HepG2 (cell line): ENCODE data around the gene SRPK3. TPM values are rescaled to one million over a fixed set of nuclear protein-coding genes. Genes with fewer than 3 reads are reported as not detected.

ENCODE experiments used
- ATAC-seq: fragments of 200-7000 bp; cut with Tn5 transposase; 3 replicates; pipeline ENCODE4 v1.9.1; 2020; ENCODE audit warnings: mild to moderate bottlenecking, moderate library complexity
- BruUV-seq: library from RNA; stranded (reverse); fragments of 400-500 nt; replicated peaks from 2 replicates; lab custom pipeline; 2021; lab: Mats Ljungman, UMichigan
- CTCF ChIA-PET: fragments of 300-600 bp; formaldehyde crosslinking; extraction: SDS; loops from one replicate; lab custom pipeline; 2021; ENCODE audit warnings: low total read pairs, inconsistent platforms, low intra/inter-chr PET ratio; lab: Yijun Ruan, JAX
- POLR2A ChIA-PET: fragments of 350-600 bp; sonication (Branson Sonifier 250); formaldehyde crosslinking; loops from one replicate; lab custom pipeline; 2020; ENCODE audit warnings: antibody characterized with exemption, inconsistent platforms; lab: Yijun Ruan, JAX
- DNase-seq: peaks from one replicate; pipeline ENCODE4 v3.0.0-alpha.2; 2015; ENCODE audit warnings: low spot score
- FAIRE-seq: peaks from 3 replicates; lab custom pipeline; 2011; peaks lifted over from hg19 to GRCh38; lab: Jason Lieb, UNC
- H2AFZ ChIP-seq: one replicate; pipeline ENCODE4 v1.6.1; 2011; ENCODE audit warnings: low read length, inconsistent platforms
- H3K27ac ChIP-seq: fragments of 300-600 bp; 3 replicates; pipeline ENCODE4 v1.8.0; 2011; ENCODE audit warnings: mixed run types, mild to moderate bottlenecking, mixed read lengths, low read length, inconsistent platforms; ENCODE audit not compliant: insufficient read depth; ENCODE audit errors: extremely low read length
- H3K27me3 ChIP-seq, 2 experiments: fragments of 200-600 bp in 1 of 2; 2 replicates in 1 of 2; 3 replicates in 1 of 2; pipeline versions ENCODE4 v1.6.0 to v1.8.0; 2011; ENCODE audit warnings: low read length in 2 of 2, mild to moderate bottlenecking in 2 of 2, moderate library complexity in 2 of 2, inconsistent platforms in 1 of 2; ENCODE audit not compliant: insufficient read depth in 2 of 2, control insufficient read depth in 1 of 2
- H3K36me3 ChIP-seq, 2 experiments: fragments of 200-600 bp in 1 of 2; replicated peaks in 1 of 2; 2 replicates in 1 of 2; 3 replicates in 1 of 2; pipeline versions ENCODE4 v1.5.1 to v1.8.0; 2011; ENCODE audit warnings: low read length in 2 of 2, inconsistent platforms in 1 of 2; ENCODE audit not compliant: insufficient read depth in 2 of 2, control insufficient read depth in 1 of 2
- H3K4me1 ChIP-seq: 2 replicates; pipeline ENCODE4 v1.5.1; 2012; ENCODE audit warnings: low read length, inconsistent platforms; ENCODE audit not compliant: insufficient read depth
- H3K4me2 ChIP-seq: 2 replicates; pipeline ENCODE4 v1.6.0; 2011; ENCODE audit warnings: low read depth, low read length, inconsistent platforms
- H3K4me3 ChIP-seq, 3 experiments: fragments of 200-600 bp in 1 of 3; sonication (generic), shearing (Covaris generic) in 1 of 3; replicated peaks in 1 of 3; 2 replicates each; pipeline ENCODE4 v1.5.1; 2011 to 2016; ENCODE audit warnings: low read length in 3 of 3, inconsistent platforms in 2 of 3, low read depth in 2 of 3, mild to moderate bottlenecking in 2 of 3, control low read depth in 1 of 3, mixed read lengths in 1 of 3; ENCODE audit not compliant: insufficient read depth in 1 of 3
- H3K79me2 ChIP-seq: one replicate; pipeline ENCODE4 v1.6.1; 2011; ENCODE audit warnings: low read length, inconsistent platforms; ENCODE audit not compliant: insufficient read depth
- H3K9ac ChIP-seq: 2 replicates; pipeline ENCODE4 v1.6.0; 2011; ENCODE audit warnings: mild to moderate bottlenecking, low read depth, low read length, inconsistent platforms; ENCODE audit not compliant: insufficient read depth
- H3K9me3 ChIP-seq: 2 replicates; pipeline ENCODE4 v1.5.1; 2012; ENCODE audit warnings: mild to moderate bottlenecking, low read length
- H4K20me1 ChIP-seq: 2 replicates; pipeline ENCODE4 v1.6.0; 2011; ENCODE audit warnings: inconsistent platforms, mild to moderate bottlenecking, low read length, moderate library complexity; ENCODE audit not compliant: insufficient read depth
- CBX1 ChIP-seq: IDR thresholded peaks from one replicate; pipeline ENCODE4 v1.6.1; 2016; ENCODE audit warnings: antibody characterized with exemption, low read depth
- FLYWCH1 ChIP-seq: sonication (generic); formaldehyde crosslinking; IDR thresholded peaks from 2 replicates; pipeline ENCODE4 v1.8.1; 2023; ENCODE audit warnings: mild to moderate bottlenecking, missing genetic modification reagents
- HNRNPH1 ChIP-seq: fragments of 200-400 bp; formaldehyde crosslinking; optimal IDR thresholded peaks from 2 replicates; pipeline ENCODE3; 2017; ENCODE audit warnings: mild to moderate bottlenecking, low read depth, low read length
- PAF1 ChIP-seq: IDR thresholded peaks from 2 replicates; pipeline ENCODE4 v1.6.1; 2016; ENCODE audit warnings: missing genetic modification reagents, missing compliant biosample characterization
- SMC3 ChIP-seq: IDR thresholded peaks from 2 replicates; pipeline ENCODE4 v1.6.1; 2011; ENCODE audit warnings: low read length, improper control_type of control experiment
- U2AF1 ChIP-seq: fragments of 200-400 bp; formaldehyde crosslinking; optimal IDR thresholded peaks from 2 replicates; pipeline ENCODE3; 2017; ENCODE audit warnings: mild to moderate bottlenecking, low read depth, low read length
- ZBTB20 ChIP-seq: sonication (generic); formaldehyde crosslinking; IDR thresholded peaks from 2 replicates; pipeline ENCODE4 v1.8.1; 2023; ENCODE audit warnings: missing genetic modification reagents, low read depth, mild to moderate bottlenecking, borderline replicate concordance
- ZNF12 ChIP-seq: sonication (generic); formaldehyde crosslinking; IDR thresholded peaks from 2 replicates; pipeline ENCODE4 v1.5.0; 2020; ENCODE audit warnings: missing genetic modification reagents
- WGBS: methylation state at CpG from one replicate; pipeline ENCODE4 v1.1.6; 2017; ENCODE audit warnings: low lambda C conversion rate; 5-methylcytosine and 5-hydroxymethylcytosine counted together
- in situ Hi-C: cut with HindIII; loops from 2 replicates; pipeline ENCODE4 v1.10.0; 2017; ENCODE audit warnings: low pct_unique_long_range_greater_than_20kb; ENCODE audit not compliant: extremely low pct_ligation_motif_present
- intact Hi-C: fragments of 100-400 bp; cut with micrococcal nuclease; formaldehyde crosslinking; loops from one replicate; pipeline ENCODE4 v1.10.0; 2022; ENCODE audit not compliant: unreplicated experiment
- polyA plus RNA-seq, 8 experiments: library from polyadenylated mRNA; depleted of rRNA in 3 of 8; stranded (reverse) in 7 of 8; unstranded in 1 of 8; fragments of >200 nt; fragmentation: Illumina TruSeq in 4 of 8; extraction: Trizol in 4 of 8; gene quantifications; 2 replicates each; pipeline versions ENCODE4 v1.2.1 to v1.2.3, GENCODE V29; 2011 to 2016; ENCODE audit warnings: low read depth in 4 of 8, missing spikeins in 1 of 8, mixed read lengths in 1 of 8; ENCODE audit not compliant: insufficient read depth in 1 of 8
- total RNA-seq, 5 experiments: library from RNA; depleted of rRNA; stranded (reverse); fragments of >200 nt; fragmentation: Illumina TruSeq; extraction: Trizol; gene quantifications; 2 replicates each; pipeline ENCODE4 v1.2.3, GENCODE V29; 2016; ENCODE audit warnings: low read depth in 1 of 5
- TF ChIP-seq, protein P1 (sequence below), 2 experiments: IDR thresholded peaks; 2 replicates each; pipeline ENCODE4 v1.6.1; 2011 to 2012; ENCODE audit warnings: low read length in 2 of 2, borderline replicate concordance in 1 of 2, low read depth in 1 of 2, mild to moderate bottlenecking in 1 of 2, moderate library complexity in 1 of 2
- TF ChIP-seq, protein P2 (sequence below): sonication (generic); formaldehyde crosslinking; conservative IDR thresholded peaks from 2 replicates; pipeline ENCODE4 v1.8.0; 2022; ENCODE audit warnings: low read depth, missing genetic modification reagents

Gene SRPK3
- total and polyA plus RNA-seq, 2 of the 13 experiments (the other 11 are each of a cell fraction or from before 2014, with no cell fraction given) = 0.22 to 0.30 TPM

DNA sequence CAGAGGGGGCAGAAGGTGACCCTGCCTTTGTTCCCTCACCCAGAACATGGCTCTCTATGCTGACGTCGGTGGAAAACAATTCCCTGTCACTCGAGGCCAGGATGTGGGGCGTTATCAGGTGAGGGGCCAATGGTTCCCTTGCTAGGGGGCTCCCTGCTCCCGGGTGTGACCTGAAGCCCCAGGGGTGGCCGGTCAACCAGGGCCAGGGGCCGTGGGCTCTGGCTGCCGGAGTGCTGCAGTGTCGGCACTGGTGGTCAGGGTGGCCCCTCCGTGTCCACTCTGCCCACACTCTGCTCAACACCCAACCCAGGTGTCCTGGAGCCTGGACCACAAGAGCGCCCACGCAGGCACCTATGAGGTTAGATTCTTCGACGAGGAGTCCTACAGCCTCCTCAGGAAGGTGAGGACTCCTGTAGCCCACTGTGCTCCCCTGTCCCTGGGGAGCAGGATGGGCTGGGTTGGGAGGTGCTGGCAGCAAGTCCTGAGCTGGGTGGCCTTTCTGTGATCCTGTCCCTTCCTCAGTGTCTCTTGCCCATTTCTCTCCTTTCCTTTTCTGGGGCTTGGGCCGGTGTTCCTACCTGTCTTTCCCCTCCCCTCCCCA, 16.7 kb downstream of the SRPK3 start:
- Histone ChIP-seq H3K4me2 (no peak overlapping the region), H3K27me3 (no peaks in the 10 kb centered on the region; a peak in 1 of 5 replicates), H4K20me1 (no peaks in the 10 kb centered on the region), H3K9me3 (no peaks in the 10 kb centered on the region), H3K27ac (no peak overlapping the region), H3K4me1 (peaks cover 20% of the 10 kb centered on the region), H3K9ac (no peak overlapping the region), H3K36me3 (peaks cover 0 to 2% of the 10 kb centered on the region in 2 experiments; a peak in 1 of 5 replicates), H3K4me3 (no peak overlapping the region), H3K79me2 (peaks cover 20% of the 10 kb centered on the region), H2AFZ (no peak overlapping the region)
- DNase-seq (no peak), ATAC-seq (no peak), FAIRE-seq (no peak)
- POLR2A ChIA-PET = no interaction called here
- in situ Hi-C loops = no loop called here
- BruUV-seq = no TSS peak
- CTCF ChIA-PET = no interaction called here
- intact Hi-C loops = no loop called here
- TF ChIP-seq FLYWCH1 (CRISPR knock-in tag) (no peak), CBX1 (no peak), HNRNPH1 (no peak), SMC3 (no peak), ZBTB20 (CRISPR knock-in tag) (no peak), ZNF12 (no peak), U2AF1 (no peak), PAF1 (CRISPR knock-in tag) (no peak)
- TF ChIP-seq, protein P1, sequence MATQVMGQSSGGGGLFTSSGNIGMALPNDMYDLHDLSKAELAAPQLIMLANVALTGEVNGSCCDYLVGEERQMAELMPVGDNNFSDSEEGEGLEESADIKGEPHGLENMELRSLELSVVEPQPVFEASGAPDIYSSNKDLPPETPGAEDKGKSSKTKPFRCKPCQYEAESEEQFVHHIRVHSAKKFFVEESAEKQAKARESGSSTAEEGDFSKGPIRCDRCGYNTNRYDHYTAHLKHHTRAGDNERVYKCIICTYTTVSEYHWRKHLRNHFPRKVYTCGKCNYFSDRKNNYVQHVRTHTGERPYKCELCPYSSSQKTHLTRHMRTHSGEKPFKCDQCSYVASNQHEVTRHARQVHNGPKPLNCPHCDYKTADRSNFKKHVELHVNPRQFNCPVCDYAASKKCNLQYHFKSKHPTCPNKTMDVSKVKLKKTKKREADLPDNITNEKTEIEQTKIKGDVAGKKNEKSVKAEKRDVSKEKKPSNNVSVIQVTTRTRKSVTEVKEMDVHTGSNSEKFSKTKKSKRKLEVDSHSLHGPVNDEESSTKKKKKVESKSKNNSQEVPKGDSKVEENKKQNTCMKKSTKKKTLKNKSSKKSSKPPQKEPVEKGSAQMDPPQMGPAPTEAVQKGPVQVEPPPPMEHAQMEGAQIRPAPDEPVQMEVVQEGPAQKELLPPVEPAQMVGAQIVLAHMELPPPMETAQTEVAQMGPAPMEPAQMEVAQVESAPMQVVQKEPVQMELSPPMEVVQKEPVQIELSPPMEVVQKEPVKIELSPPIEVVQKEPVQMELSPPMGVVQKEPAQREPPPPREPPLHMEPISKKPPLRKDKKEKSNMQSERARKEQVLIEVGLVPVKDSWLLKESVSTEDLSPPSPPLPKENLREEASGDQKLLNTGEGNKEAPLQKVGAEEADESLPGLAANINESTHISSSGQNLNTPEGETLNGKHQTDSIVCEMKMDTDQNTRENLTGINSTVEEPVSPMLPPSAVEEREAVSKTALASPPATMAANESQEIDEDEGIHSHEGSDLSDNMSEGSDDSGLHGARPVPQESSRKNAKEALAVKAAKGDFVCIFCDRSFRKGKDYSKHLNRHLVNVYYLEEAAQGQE (IDR thresholded peaks at IDR 0.05; ENCODE audit: borderline replicate concordance in 1 of 2, low read depth in 1 of 2, low read length in 2 of 2) = no peak
- TF ChIP-seq, protein P2, sequence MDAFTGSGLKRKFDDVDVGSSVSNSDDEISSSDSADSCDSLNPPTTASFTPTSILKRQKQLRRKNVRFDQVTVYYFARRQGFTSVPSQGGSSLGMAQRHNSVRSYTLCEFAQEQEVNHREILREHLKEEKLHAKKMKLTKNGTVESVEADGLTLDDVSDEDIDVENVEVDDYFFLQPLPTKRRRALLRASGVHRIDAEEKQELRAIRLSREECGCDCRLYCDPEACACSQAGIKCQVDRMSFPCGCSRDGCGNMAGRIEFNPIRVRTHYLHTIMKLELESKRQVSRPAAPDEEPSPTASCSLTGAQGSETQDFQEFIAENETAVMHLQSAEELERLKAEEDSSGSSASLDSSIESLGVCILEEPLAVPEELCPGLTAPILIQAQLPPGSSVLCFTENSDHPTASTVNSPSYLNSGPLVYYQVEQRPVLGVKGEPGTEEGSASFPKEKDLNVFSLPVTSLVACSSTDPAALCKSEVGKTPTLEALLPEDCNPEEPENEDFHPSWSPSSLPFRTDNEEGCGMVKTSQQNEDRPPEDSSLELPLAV = no peak
- WGBS = 90% methylated on average over 5 of the region's 15 CpGs
